ENCODE results near the gene HOXC13.

DNA sequence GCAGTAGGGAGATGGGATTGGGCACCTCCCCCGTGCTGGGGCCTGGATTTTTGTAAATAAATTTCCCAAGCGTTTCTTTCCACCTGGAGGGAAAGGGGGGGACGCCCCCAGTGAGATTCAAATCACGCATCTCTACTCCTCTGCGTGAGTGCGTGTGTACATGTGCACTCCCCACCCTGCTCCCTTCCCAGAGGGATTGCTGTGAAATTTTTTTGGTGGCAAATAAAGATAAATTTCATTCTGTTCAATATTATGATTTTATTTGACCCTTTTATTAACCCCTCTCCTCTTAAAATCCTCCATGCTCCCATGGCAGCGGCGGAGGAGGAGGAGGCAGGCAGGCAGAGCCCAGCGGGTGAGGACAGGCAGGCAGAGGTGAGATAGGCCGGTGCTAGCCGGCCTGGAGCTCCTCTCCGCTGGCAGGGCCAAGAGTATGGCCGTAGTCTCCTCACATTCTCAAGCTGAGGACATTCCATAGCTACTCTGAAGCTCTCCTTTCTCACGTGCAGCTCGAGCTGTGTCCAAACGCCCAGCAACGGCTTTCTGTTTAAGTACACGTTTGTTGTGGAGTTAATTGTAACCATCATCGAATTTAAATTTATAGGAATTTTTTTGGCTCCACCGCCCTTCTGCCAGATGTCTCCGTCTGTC lies 37.7 kb downstream of the HOXC13 start:
- TF ChIP-seq, protein P1, sequence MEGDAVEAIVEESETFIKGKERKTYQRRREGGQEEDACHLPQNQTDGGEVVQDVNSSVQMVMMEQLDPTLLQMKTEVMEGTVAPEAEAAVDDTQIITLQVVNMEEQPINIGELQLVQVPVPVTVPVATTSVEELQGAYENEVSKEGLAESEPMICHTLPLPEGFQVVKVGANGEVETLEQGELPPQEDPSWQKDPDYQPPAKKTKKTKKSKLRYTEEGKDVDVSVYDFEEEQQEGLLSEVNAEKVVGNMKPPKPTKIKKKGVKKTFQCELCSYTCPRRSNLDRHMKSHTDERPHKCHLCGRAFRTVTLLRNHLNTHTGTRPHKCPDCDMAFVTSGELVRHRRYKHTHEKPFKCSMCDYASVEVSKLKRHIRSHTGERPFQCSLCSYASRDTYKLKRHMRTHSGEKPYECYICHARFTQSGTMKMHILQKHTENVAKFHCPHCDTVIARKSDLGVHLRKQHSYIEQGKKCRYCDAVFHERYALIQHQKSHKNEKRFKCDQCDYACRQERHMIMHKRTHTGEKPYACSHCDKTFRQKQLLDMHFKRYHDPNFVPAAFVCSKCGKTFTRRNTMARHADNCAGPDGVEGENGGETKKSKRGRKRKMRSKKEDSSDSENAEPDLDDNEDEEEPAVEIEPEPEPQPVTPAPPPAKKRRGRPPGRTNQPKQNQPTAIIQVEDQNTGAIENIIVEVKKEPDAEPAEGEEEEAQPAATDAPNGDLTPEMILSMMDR (IDR thresholded peaks at IDR 0.05; ENCODE audit: poor library complexity): no peak
- TF ChIP-seq EZH2phosphoT487 (IDR thresholded peaks at IDR 0.05; ENCODE audit: low read depth, severe bottlenecking, unreplicated experiment): no peak
